Measurements from ENCODE around the gene TMA7B. TPM values are rescaled to one million over a fixed set of nuclear protein-coding genes. Genes with fewer than 3 reads are reported as not detected.

TMA7B gene
- polyA plus RNA-seq, 1 donor, result 0.21 TPM

Other genes starting within 250 kb of the TMA7B start
- 0.06 TPM for gene ENTHD1, start 66.6 kb upstream of the TMA7B start, polyA plus RNA-seq
- 1.8 TPM for gene GRAP2, start 59.3 kb upstream of the TMA7B start, polyA plus RNA-seq
- 10.7 TPM for gene FAM83F, start 34.6 kb downstream of the TMA7B start, polyA plus RNA-seq
- 8.3 TPM for gene TNRC6B, start 217.5 kb downstream of the TMA7B start, polyA plus RNA-seq

All from large intestine (tissue), 1 donor.